Liver (tissue), 9 donors: ENCODE data around the gene TEX261. TPM values are rescaled to one million over a fixed set of nuclear protein-coding genes. Genes with fewer than 3 reads are reported as not detected.

Experiments
- DNase-seq: peaks from one replicate; pipeline ENCODE4 v3.0.0-alpha.2; 2017; ENCODE audit warnings: low spot score
- H3K27ac ChIP-seq, 2 donors: one replicate each; pipeline ENCODE4 v1.7.0; 2013; ENCODE audit warnings: inconsistent platforms in 2 of 2, low read length in 2 of 2, control low read depth in 1 of 2, low read depth in 1 of 2, mild to moderate bottlenecking in 1 of 2
- H3K27me3 ChIP-seq, 4 donors: one replicate each; pipeline versions ENCODE4 v1.6.1 to v1.7.0; 2013; ENCODE audit warnings: low read length in 3 of 4, inconsistent platforms in 1 of 4, mild to moderate bottlenecking in 1 of 4, moderate library complexity in 1 of 4; ENCODE audit not compliant: control insufficient read depth in 4 of 4, insufficient read depth in 4 of 4
- H3K36me3 ChIP-seq, 4 donors: one replicate each; pipeline versions ENCODE4 v1.6.1 to v1.7.0; 2013; ENCODE audit warnings: low read length in 3 of 4, mild to moderate bottlenecking in 3 of 4, low read depth in 1 of 4, moderate library complexity in 1 of 4; ENCODE audit not compliant: control insufficient read depth in 4 of 4, insufficient read depth in 3 of 4
- H3K4me1 ChIP-seq, 4 donors: one replicate each; pipeline versions ENCODE4 v1.6.1 to v1.7.0; 2013; ENCODE audit warnings: low read length in 3 of 4, mild to moderate bottlenecking in 3 of 4, moderate library complexity in 1 of 4; ENCODE audit not compliant: control insufficient read depth in 4 of 4, insufficient read depth in 4 of 4
- H3K4me3 ChIP-seq, 3 donors: one replicate each; pipeline versions ENCODE4 v1.6.1 to v1.7.0; 2013; ENCODE audit warnings: low read length in 3 of 3, control low read depth in 1 of 3, low read depth in 1 of 3, mild to moderate bottlenecking in 1 of 3
- H3K9ac ChIP-seq, 2 donors: one replicate each; pipeline ENCODE4 v1.7.0; 2013; ENCODE audit warnings: low read length in 2 of 2, mild to moderate bottlenecking in 2 of 2, moderate library complexity in 2 of 2, control low read depth in 1 of 2, low read depth in 1 of 2
- H3K9me3 ChIP-seq, 4 donors: one replicate each; pipeline versions ENCODE4 v1.6.1 to v1.7.0; 2013; ENCODE audit warnings: low read length in 3 of 4; ENCODE audit not compliant: control insufficient read depth in 4 of 4
- EGR1 ChIP-seq, 2 donors: IDR thresholded peaks; 2 replicates each; pipeline ENCODE4 v1.6.1; 2016 to 2018; ENCODE audit warnings: antibody characterized with exemption in 2 of 2, low read depth in 2 of 2
- FOXA2 ChIP-seq: IDR thresholded peaks from 2 replicates; pipeline ENCODE4 v1.6.1; 2016; ENCODE audit warnings: antibody characterized with exemption
- JUND ChIP-seq, 2 donors: IDR thresholded peaks; 2 replicates each; pipeline ENCODE4 v1.6.1; 2016; ENCODE audit warnings: antibody characterized with exemption in 2 of 2
- NR2F2 ChIP-seq: IDR thresholded peaks from 2 replicates; pipeline ENCODE4 v1.6.1; 2016; ENCODE audit warnings: antibody characterized with exemption
- RXRA ChIP-seq, 2 donors: IDR thresholded peaks; 2 replicates each; pipeline ENCODE4 v1.6.1; 2017 to 2018; ENCODE audit warnings: antibody characterized with exemption in 2 of 2, mild to moderate bottlenecking in 1 of 2
- SP1 ChIP-seq: IDR thresholded peaks from 2 replicates; pipeline ENCODE4 v1.6.1; 2018; ENCODE audit warnings: antibody characterized with exemption, mild to moderate bottlenecking
- TAF1 ChIP-seq: conservative IDR thresholded peaks from 2 replicates; pipeline ENCODE4 v1.6.1; 2016; ENCODE audit warnings: antibody characterized with exemption, mild to moderate bottlenecking
- WGBS: extraction: QIAGEN DNeasy Blood & Tissue Kit; methylation state at CpG from one replicate; pipeline ENCODE4 v1.1.7; 2013; 5-methylcytosine and 5-hydroxymethylcytosine counted together
- polyA plus RNA-seq, 2 donors: library from polyadenylated mRNA; stranded (reverse) in 1 of 2; unstranded in 1 of 2; fragments of 200-250 nt in 1 of 2; fragments of >200 nt in 1 of 2; fragmentation: Nextera tagmentation in 1 of 2; extraction: Ambion mirVana in 1 of 2; gene quantifications; one replicate each; pipeline versions ENCODE4 v1.2.1 to v1.2.3, GENCODE V29; 2013 to 2015
- total RNA-seq, 2 donors: library from RNA; depleted of rRNA; stranded (reverse); fragments of >200 nt; gene quantifications; one replicate each; pipeline ENCODE4 v1.2.3, GENCODE V29; 2014
- TF ChIP-seq, protein P1 (sequence below): IDR thresholded peaks from 2 replicates; pipeline ENCODE4 v1.6.1; 2016; ENCODE audit warnings: antibody characterized with exemption, mild to moderate bottlenecking
- TF ChIP-seq, protein P2 (sequence below): IDR thresholded peaks from 2 replicates; pipeline ENCODE4 v1.6.1; 2016; ENCODE audit warnings: antibody characterized with exemption
- TF ChIP-seq, protein P3 (sequence below): IDR thresholded peaks from 2 replicates; pipeline ENCODE4 v1.6.1; 2016; ENCODE audit warnings: antibody characterized with exemption
- TF ChIP-seq, protein P4 (sequence below): fragments of 150-350 bp; IDR thresholded peaks from 2 replicates; pipeline ENCODE4 v1.5.1; 2017; ENCODE audit warnings: improper control_type of control experiment, low read depth, low read length; ENCODE audit not compliant: missing input control
- donor health status: healthy.
- donor health status: healthy.
- donor health status: healthy.
- donor health status: healthy.
- donor health status: healthy.

Gene TEX261
- total and polyA plus RNA-seq, 4 donors, result 14.2 to 54.8 (median 24.4) TPM

DNA sequence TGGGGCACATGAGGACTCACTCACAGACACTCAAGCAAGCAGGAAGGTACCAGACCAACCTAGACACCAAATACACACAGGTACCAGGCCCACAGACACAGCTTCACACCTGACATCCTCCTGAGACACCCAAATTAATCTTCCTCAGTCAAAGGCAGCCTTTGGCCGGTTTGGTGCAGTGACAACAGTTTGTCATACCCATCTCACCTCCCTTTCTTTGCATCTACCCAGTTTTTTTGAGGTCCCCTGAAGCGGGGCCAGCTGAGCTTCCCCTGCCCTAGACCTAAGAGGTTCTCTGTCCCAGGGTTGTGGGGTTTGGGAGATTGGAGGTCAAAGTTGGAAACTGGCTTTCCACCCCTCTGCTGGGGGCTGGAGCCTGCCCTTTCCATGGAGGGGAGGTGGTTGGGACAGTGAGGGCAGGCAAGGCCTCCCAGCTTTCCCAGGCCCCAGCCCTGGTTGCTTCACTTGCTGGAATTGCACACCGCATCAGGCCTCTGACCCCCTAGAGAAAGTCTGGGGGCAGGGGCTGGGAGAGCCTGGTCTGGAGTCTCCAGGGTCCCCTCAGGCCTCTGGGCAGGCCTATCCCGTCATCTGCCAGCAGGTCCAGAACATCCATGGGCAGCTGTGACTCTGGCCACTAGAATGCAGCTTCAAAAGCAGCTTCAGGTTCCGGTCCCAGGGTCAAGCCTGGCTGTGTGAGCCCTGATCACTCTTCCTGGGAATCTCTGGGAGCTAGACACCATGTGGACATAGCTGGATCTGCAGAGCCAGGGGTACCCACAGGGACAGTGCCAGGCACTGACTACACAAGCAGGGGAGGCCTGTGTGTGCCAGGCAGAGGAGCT lies 12.5 kb upstream of the TEX261 start:
- Histone ChIP-seq H3K36me3 (no peaks in the 10 kb centered on the region), H3K27me3 (no peaks in the 10 kb centered on the region), H3K27ac (no peak overlapping the region), H3K4me1 (no peaks in the 10 kb centered on the region), H3K4me3 (no peak overlapping the region), H3K9ac (no peak overlapping the region), H3K9me3 (no peaks in the 10 kb centered on the region)
- WGBS, result 89% methylated on average over 5 of the region's 5 CpGs
- TF ChIP-seq FOXA2, result no peak
- TF ChIP-seq SP1, result no peak
- TF ChIP-seq NR2F2, result no peak
- TF ChIP-seq, protein P1, sequence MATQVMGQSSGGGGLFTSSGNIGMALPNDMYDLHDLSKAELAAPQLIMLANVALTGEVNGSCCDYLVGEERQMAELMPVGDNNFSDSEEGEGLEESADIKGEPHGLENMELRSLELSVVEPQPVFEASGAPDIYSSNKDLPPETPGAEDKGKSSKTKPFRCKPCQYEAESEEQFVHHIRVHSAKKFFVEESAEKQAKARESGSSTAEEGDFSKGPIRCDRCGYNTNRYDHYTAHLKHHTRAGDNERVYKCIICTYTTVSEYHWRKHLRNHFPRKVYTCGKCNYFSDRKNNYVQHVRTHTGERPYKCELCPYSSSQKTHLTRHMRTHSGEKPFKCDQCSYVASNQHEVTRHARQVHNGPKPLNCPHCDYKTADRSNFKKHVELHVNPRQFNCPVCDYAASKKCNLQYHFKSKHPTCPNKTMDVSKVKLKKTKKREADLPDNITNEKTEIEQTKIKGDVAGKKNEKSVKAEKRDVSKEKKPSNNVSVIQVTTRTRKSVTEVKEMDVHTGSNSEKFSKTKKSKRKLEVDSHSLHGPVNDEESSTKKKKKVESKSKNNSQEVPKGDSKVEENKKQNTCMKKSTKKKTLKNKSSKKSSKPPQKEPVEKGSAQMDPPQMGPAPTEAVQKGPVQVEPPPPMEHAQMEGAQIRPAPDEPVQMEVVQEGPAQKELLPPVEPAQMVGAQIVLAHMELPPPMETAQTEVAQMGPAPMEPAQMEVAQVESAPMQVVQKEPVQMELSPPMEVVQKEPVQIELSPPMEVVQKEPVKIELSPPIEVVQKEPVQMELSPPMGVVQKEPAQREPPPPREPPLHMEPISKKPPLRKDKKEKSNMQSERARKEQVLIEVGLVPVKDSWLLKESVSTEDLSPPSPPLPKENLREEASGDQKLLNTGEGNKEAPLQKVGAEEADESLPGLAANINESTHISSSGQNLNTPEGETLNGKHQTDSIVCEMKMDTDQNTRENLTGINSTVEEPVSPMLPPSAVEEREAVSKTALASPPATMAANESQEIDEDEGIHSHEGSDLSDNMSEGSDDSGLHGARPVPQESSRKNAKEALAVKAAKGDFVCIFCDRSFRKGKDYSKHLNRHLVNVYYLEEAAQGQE, result no peak
- no peak for TF ChIP-seq EGR1 (IDR thresholded peaks at IDR 0.05; ENCODE audit: low read depth in 2 of 2)
- TF ChIP-seq, protein P2, sequence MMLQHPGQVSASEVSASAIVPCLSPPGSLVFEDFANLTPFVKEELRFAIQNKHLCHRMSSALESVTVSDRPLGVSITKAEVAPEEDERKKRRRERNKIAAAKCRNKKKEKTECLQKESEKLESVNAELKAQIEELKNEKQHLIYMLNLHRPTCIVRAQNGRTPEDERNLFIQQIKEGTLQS, result no peak
- TF ChIP-seq, protein P3, sequence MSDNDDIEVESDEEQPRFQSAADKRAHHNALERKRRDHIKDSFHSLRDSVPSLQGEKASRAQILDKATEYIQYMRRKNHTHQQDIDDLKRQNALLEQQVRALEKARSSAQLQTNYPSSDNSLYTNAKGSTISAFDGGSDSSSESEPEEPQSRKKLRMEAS, result no peak
- no peak for DNase-seq

DNA sequence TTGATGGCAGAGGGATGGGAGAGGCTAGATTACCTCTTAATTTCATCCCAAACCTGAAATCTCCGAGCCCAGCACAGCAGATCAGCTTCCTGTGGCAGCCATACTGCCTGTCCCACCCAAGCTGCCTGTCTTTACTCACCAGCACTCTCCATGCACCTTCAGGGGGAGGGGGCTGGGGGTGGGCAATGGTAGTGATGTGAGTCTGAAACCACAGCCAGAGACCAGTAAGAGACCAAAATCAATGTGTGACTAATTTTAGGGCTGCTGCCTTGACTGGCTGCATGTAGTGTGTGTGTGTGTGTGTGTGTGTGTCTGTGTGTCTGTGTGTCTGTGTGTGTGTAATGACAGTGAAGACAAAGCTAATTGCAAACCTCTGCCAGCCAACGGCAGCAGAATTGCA lies 11.7 kb upstream of the TEX261 start:
- no peaks in the 10 kb centered on the region for H3K9me3 ChIP-seq
- no peak for DNase-seq
- H3K9ac ChIP-seq, result no peak overlapping the region
- H3K27me3 ChIP-seq, result no peaks in the 10 kb centered on the region
- TF ChIP-seq RXRA (IDR thresholded peaks at IDR 0.05) (no peak), TAF1 (no peak), JUND (IDR thresholded peaks at IDR 0.05) (no peak), FOXA2 (no peak)
- TF ChIP-seq, protein P4, sequence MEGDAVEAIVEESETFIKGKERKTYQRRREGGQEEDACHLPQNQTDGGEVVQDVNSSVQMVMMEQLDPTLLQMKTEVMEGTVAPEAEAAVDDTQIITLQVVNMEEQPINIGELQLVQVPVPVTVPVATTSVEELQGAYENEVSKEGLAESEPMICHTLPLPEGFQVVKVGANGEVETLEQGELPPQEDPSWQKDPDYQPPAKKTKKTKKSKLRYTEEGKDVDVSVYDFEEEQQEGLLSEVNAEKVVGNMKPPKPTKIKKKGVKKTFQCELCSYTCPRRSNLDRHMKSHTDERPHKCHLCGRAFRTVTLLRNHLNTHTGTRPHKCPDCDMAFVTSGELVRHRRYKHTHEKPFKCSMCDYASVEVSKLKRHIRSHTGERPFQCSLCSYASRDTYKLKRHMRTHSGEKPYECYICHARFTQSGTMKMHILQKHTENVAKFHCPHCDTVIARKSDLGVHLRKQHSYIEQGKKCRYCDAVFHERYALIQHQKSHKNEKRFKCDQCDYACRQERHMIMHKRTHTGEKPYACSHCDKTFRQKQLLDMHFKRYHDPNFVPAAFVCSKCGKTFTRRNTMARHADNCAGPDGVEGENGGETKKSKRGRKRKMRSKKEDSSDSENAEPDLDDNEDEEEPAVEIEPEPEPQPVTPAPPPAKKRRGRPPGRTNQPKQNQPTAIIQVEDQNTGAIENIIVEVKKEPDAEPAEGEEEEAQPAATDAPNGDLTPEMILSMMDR, result no peak
- H3K4me1 ChIP-seq, result no peaks in the 10 kb centered on the region
- H3K4me3 ChIP-seq, result no peak overlapping the region
- no peaks in the 10 kb centered on the region for H3K36me3 ChIP-seq
- H3K27ac ChIP-seq, result no peak overlapping the region
- WGBS, result 75% methylated on average over 2 of the region's 2 CpGs
